GM18870 (cell line): ENCODE data around the gene GSK3B.
"Not testable (repeated sequence)": the region's sequence is repeated elsewhere in the genome, so short reads cannot be mapped to it uniquely, and the experiment has no call there.

Experiments used
- ATAC-seq: cut with Tn5 transposase; IDR thresholded peaks from one replicate; pipeline ENCODE4 v1.9.1; 2021; ENCODE audit warnings: moderate library complexity; ENCODE audit not compliant: unreplicated experiment

Gene GSK3B

DNA sequence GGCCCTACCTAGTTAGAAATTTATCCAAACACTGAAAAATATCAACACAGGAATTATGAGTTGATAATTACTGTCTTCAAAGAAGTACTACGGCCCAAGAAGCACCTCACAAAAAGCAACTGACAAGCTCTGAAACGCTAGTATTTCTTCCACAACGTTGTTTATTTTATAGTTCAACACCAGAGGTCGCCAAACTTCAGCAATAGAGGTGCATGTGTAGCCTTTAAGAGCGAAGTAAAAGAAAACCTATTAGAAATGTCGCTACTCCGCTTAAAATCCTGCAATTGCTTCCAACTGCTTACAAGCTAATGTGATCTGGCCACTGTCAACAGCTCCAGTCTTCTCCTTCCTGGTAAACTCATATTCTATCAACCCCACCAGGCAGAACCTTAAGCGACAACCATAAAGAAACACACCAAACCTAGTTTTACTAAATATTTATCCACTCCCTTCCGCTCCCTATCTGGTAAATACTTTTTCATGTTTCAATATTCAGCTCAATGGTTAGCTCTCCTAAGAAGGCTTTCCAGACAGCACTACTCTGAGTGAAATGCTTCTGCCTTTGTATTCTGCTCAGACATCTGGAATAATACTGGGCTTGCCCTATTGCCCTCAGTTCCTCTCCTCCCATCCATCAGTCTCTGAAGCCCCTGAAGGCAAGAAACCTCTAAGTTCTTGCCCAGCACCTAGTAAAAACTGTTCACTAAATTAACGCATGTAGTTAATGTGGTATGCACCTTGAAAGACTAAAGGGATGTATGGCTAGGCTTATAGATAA lies 202.1 kb downstream of the GSK3B start:
- no peak for ATAC-seq

DNA sequence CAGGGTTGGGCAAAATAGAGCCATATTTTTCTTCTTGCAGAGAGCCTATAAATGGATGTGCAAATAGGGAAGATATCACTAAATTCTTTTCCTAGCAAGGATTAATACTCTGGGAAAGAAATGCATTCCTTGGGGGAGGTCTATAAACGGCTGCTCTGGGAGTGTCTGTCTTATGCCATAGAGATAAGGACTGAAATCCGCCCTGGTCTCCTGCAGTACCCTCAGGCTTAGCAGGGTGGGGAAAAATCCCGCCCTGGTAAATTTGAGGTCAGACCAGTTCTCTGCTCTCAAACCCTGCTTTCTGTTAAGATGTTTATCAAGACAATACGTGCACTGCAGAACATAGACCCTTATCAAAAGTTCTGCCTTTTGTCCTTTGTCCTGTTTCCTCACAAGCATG lies 205.6 kb downstream of the GSK3B start:
- not testable (repeated sequence) for ATAC-seq

DNA sequence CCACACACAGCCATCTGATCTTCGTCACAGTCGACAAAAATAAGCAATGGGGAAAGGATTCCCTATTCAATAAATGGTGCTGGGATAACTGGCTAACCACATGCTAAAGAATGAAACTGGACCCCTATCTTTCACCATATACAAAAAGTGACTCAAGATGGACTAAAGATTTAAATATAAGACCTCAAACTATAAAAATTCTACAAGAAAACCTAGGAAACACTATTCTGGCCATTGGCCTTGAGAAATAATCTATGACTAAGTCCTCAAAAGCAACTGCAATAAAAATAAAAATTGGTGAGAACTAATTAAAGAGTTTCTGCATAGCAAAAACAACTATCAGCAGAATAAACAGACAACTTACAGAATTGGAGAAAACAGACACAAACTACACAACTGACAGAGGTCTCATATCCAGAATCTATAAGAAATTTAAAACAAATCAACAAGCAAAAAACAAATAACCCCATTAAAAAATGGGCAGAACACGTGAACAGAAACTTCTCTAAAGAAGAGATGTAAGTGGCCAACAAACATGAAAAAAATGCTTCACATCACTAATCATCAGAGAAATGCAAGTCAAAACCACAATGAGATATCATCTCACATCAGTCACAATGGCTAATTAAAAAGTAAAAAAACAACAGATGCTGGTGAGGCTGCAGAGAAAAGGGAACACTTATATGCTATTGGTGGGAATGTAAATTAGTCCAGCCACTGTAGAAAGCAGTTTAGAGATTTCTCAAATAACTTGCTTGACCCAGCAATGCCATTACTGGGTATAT lies 208.3 kb downstream of the GSK3B start:
- no peak for ATAC-seq

GRCh38 chr3:119884161-119884557 lies 210.1 kb downstream of the GSK3B start:
- ATAC-seq = no peak

DNA sequence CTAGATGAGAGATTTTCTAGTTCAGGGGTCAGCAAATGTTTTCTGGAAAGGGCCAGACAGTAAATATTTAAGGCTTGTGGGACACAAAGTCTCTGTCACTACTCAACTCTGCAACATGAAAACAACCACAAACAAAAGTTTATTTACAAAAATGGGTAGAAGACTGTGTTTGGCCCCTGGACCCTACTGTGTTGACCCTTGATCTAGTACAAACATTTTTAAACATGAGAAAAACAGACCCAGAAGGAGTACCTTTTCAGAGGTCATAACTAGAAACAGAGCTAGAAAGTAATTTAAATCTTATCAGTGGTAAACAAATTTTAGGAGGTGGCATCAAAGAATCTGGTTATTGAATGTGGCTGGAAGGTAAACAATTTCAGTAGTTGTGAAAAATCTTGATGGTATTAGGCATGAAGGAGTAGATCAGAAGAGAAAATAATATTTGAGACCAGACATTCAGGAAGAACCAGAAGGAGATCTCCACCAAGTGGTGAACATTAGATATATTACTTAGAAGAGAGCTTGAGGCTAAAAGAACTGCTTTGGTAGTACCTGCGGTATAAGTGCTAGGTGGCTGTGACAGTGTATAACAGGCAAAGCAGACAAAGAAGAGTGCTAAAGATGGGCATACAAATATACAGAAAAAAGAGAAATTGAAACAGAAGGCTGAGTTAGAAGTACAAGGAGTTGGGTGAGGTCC lies 210.6 kb downstream of the GSK3B start:
- no peak for ATAC-seq

DNA sequence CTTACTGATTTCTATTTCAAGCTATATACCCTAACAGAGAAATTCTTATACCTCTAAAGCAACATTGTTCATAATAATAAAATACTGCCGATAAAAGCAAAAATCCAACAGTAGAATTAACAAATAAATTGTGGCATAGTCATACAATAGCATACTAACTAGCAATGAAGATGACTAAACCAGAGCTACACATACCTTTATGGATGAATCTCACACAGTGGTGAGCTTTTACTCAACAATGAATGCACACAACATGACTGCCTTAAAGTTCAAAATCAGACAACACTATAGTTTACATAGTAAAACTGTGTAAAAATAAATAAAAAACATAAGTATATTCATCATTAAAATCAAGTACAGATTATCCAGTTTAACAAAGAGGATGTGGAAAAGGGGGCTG lies 213.3 kb downstream of the GSK3B start:
- no peak for ATAC-seq

DNA sequence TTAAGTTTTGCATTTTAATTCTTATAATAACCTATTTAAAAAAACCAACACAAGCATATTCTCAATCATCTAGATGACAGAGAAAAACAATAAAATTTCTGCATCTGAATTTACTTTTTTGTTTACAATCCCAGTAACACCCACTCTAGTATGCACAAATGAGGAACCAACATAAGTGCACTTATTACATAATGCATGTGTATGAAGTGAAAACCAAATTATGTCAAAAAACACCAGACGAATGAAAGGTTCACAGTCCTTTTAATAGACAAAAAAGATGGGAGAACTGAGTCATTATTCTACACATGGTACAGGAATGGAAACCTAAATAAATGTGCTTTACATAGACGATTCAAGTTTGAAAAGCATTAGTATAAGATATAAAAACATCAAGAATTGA lies 220.6 kb downstream of the GSK3B start:
- ATAC-seq = no peak

DNA sequence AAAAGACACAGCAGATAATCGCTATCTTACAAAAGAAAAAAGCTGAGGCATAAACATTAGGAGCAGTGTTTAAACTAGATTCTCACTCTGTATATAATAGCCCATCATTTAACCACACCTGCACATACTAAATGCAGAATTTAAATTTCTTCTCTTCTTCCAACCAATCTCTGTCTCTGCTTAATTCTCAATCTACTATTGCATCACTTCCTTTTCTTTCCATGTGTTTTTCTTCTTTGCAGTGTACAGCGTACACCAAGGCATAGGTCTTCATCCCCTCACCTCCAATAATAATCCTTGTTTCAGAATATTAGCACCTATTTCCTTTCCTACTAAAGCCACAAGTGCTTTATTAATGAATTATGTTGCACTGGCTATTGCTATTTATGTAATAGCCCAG lies 221.5 kb downstream of the GSK3B start:
- ATAC-seq = no peak

- ATAC-seq = no peak
Measured at GRCh38 chr3:119871571-119871970, 222.7 kb downstream of the GSK3B start.

GRCh38 chr3:119870512-119870911 lies 223.7 kb downstream of the GSK3B start:
- no peak for ATAC-seq

DNA sequence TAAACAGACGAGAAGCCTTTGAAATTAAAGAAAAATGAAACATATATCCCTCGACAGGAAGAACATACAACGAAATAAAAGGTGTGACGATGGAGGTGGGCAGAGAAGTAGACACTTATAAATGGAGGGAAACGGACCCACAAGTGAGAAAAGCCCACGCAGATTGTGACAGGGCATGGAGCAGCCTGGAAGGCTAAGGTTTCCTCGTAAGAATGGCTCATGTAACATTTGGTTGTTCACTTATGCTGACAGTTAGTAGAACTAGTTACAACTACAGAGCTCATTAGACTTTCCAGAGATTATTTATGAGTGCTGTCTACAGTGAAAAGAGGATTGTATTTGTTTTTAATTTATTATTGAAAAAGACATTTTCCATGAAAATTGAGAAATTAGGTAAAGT lies 229.8 kb downstream of the GSK3B start:
- ATAC-seq = no peak

- no peak for ATAC-seq
Measured at GRCh38 chr3:119862616-119863015, 231.6 kb downstream of the GSK3B start.

GRCh38 chr3:119861681-119862080 lies 232.6 kb downstream of the GSK3B start:
- no peak for ATAC-seq

DNA sequence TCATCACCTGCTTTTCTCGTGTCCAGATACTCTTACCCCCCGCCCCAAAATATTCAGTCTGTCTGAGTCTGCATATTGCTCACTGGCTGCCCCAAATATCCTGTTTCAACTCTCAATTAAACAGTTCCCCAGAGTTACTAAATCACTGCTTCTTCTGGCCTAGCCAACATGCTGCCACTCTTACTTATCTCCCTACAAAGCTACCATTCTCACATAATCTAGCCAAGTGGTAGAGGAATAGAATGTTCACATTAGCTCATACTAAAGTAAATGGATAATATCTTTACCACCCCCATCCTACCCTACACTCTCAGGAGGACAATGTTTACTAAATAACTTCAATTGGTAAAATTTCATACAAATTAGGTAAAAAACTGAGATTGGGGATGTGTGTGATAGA lies 234.5 kb downstream of the GSK3B start:
- ATAC-seq = no peak

DNA sequence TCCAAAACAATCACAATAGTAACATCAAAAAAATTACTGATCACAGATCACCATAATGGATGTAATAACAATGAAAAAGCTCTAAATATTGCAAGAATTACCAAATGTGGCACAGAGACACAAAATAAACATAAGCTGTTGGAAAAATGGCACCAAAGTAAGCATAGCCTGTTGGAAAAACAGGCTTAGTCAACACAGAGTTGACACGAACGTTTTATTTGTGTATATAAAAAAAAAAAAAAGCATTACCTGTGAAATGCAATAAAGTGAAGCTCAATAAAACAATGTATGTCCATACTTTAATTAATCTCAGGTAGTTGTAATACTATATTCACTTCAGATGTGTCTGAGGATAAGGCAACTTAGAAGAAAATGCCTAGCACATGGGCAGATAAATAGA lies 235.3 kb downstream of the GSK3B start:
- no peak for ATAC-seq

- no peak for ATAC-seq
Measured at GRCh38 chr3:119856695-119857094, 237.6 kb downstream of the GSK3B start.

DNA sequence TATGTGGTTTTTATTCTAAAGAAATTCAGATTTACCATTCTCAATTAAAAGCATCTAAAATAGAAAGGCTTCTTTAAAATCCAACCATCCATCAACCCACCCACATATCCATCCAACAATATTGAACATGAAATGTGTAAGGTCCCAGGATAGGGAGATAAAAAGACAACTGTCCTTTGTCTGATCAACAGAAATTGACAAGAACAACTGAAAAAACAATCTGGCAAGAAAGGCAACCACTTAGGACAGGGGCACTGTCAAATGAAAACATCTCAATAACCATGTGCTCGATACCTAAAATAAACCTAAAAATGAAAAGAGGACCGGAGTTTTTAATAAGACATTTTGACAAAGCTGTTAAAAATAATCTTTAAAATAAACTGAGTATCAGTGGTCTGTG lies 245.1 kb downstream of the GSK3B start:
- ATAC-seq = no peak

- ATAC-seq = no peak
Measured at GRCh38 chr3:119841808-119842471, 252.3 kb downstream of the GSK3B start.

DNA sequence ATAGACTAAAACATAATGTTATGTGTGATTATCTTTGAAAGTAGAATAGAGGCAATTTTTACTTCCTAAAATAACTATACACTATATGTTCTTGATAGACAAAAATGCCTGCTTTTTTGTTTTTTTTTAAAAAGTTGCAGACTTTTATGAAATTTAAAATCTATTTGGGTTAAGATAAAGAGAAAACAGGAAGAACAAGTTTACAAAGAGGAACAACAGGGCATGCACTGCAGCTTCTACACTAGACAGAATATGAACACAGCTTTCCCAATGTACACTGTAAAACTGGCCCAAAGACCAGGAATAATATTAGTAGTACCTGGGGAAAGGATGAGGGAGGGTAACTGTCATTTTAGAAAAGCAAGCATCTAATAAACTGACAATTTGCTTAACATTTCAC lies 258.7 kb downstream of the GSK3B start:
- no peak for ATAC-seq

DNA sequence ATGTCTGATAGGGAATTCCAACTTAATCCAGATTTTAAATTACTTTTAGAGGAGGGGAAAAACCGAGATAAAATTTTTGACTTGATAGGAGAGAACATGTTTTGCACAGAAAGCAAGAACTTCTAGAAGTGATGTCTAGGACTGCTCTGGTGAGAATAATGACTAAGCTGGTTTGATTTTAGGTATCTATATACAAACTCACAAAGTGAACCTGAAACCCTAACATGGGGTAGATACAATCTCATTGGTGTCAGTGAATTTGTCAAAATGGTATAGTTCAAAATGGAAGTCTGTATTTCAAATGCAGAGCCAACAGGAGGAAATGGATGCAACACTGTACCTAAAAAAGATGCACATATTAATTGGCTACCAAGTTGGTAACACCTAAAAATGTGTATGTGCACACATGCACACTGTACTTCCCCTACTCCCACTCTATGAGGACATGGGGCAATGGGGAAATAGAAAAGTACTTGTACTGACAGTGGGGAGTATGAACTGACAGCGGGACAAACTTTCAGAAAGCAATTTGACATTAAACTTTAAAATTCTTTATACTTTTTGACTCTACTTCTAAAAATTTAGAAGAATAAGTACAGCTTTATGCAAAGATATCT lies 259.4 kb downstream of the GSK3B start:
- no peak for ATAC-seq

DNA sequence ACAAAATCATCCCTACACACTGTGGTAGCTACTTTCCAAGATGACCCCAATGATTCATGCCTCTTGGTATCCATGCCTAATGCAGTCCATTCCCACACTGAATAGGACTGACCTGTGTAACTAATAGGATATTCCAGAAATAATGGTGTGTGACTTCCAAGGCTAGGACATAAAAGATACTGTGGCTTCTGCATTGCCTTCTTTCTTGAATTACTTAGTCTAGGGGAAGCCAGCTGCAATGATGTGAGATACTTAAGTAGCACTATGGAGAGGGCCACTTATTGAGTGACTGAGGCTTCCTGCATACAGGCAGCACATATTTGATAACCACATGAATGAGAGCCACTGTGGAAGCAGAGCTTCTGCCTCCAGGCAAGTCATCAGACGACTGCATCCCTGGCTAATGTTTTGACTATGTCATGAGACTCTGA lies 262.3 kb downstream of the GSK3B start:
- no peak for ATAC-seq
